Lung microvascular endothelial cell (primary cell): ENCODE measurements around the gene IQGAP1. TPM values are rescaled to one million over a fixed set of nuclear protein-coding genes. Genes with fewer than 3 reads are reported as not detected.
"Not testable (repeated sequence)": the region's sequence is repeated elsewhere in the genome, so short reads cannot be mapped to it uniquely, and the experiment has no call there.

Experiments used
- DNase-seq, 2 donors: peaks; one replicate each; pipeline versions ENCODE4 v3.0.0 to v3.0.0-alpha.2; 2010; ENCODE audit warnings: low read depth in 2 of 2
- total RNA-seq: library from RNA; depleted of rRNA; stranded (reverse); fragments of >200 nt; gene quantifications from 2 replicates; pipeline ENCODE4 v1.2.1, GENCODE V29; 2014

Gene IQGAP1, protein sequence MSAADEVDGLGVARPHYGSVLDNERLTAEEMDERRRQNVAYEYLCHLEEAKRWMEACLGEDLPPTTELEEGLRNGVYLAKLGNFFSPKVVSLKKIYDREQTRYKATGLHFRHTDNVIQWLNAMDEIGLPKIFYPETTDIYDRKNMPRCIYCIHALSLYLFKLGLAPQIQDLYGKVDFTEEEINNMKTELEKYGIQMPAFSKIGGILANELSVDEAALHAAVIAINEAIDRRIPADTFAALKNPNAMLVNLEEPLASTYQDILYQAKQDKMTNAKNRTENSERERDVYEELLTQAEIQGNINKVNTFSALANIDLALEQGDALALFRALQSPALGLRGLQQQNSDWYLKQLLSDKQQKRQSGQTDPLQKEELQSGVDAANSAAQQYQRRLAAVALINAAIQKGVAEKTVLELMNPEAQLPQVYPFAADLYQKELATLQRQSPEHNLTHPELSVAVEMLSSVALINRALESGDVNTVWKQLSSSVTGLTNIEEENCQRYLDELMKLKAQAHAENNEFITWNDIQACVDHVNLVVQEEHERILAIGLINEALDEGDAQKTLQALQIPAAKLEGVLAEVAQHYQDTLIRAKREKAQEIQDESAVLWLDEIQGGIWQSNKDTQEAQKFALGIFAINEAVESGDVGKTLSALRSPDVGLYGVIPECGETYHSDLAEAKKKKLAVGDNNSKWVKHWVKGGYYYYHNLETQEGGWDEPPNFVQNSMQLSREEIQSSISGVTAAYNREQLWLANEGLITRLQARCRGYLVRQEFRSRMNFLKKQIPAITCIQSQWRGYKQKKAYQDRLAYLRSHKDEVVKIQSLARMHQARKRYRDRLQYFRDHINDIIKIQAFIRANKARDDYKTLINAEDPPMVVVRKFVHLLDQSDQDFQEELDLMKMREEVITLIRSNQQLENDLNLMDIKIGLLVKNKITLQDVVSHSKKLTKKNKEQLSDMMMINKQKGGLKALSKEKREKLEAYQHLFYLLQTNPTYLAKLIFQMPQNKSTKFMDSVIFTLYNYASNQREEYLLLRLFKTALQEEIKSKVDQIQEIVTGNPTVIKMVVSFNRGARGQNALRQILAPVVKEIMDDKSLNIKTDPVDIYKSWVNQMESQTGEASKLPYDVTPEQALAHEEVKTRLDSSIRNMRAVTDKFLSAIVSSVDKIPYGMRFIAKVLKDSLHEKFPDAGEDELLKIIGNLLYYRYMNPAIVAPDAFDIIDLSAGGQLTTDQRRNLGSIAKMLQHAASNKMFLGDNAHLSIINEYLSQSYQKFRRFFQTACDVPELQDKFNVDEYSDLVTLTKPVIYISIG (N-terminal part only)
- total RNA-seq: 128 and 141 TPM in 2 replicates

DNA sequence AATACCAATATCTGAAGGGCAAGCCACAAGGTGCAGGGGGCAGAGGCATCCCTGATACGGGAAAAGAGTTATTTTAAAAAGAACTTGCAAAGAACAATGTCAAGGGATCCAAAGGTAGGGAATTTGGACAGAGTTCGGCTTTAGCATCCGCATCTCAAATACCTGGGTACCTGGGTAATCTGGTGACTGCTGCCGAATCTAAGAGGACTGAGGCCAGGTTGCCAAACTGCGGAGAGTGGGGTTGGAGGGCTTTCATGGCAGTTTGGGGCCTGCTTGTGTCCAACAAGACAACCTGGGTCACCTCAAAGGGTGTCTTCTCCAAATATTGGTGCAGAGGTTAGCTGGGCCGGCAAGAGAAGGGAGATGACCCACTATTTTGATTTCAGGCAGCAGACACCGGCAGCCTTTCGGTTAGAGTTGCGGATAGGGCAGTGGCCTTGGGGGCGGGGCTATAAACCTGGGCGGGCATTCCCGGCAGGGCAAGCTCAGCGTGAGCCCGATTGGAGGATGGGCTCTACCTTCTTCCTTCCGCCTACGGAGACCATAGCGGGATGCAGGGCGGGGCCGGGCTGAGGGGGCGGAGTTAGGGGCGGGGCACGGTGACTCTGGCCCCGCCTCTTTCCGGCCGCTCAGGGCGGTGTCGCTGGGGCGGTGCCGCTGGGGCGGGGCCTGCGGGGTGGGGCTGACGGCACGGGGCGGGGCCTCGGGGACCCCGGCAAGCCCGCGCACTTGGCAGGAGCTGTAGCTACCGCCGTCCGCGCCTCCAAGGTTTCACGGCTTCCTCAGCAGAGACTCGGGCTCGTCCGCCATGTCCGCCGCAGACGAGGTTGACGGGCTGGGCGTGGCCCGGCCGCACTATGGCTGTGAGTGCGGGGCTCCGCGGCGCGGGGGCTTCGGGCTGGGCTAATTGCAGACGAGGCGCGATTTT is at the start of gene IQGAP1:
Gene IQGAP1 (plus strand): TSS at position 709 of the 928 bp plus-strand sequence. CDS start 100 bp downstream, at position 809.
- peak; percentile 97 to 98 for DNase-seq

DNA sequence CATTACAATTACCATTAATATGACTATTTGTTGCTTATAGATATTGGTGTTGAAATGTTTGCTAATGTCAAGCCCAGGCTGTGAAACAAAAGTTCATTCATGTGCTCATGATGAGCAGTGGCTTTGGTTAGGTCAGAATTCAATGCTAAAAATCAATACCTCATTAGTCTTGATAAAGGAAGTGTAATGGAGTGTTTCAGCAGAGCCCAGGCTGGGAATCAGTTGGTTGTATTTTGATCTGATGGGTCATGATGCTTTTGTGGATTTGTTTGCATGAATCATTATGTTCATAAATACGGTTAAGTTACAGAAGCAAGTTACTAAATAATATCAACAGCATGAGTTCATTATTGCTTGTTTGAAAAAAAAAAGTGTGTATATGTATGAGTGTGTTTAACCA is 49.5 kb upstream of the IQGAP1 start:
- DNase-seq: no peak

DNA sequence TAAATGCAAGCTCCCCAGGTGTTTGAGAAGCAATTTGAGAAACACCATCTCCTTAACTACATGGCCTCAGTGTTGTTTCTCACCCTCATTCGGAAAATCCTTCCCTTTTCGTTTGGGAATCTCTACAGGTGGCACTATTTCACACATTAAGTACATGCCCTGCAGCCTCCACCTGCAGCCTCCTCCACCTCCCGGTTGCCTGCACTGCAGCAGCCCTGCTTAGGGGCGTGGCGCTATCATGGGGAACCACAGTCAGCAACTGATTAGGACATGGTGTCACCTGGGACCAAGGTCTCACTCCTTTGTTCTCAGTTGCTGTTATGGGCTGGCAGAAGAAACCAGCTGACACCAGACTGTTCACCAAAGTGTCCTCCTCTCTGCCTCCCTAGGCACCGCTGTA is 47.7 kb upstream of the IQGAP1 start:
- no peak for DNase-seq

DNA sequence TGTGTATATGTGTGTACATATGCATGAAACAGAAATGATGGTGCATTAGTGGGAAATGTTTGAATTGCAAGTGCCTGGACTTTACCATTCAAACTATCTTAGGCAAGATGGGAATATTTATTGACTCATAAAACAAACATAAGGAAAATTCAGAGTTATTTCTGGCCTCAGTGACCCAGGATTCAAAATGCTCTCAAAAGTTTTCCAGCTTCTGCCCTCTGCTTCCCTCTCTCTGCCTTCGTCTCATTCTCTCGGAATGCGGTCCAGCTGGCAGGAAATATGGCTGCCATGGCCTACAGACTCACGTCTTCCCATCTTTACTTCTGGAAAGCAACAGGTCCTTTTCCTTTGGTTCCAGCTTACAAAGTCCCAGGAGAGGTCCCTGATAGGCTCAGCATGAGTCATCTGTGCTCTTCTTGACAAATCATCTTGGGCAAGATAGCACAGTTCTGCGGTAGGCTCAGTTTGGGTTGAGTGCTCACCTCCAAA is 44.7 kb upstream of the IQGAP1 start:
- peak in 1 of 2 donors; percentile 40 for DNase-seq

DNA sequence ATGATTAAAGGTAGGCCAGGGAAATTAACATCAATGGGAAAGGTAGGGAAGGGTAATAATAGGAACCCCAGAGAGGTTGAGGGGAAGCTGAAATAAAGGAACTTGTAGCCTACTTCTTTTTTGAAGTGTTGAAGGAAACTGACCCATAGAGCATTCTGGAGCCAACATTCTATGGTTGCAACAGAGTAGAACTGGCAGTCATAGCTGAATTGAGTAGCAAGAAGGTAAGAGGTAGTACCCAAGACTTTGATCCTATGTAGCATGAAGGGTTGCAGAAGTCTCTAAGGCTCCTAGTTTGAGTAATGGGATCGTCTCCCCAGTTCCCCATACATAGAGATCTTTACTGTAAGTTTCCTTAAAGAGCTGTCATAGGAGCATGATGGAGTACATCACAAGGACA is 43.4 kb upstream of the IQGAP1 start:
- DNase-seq: no peak

DNA sequence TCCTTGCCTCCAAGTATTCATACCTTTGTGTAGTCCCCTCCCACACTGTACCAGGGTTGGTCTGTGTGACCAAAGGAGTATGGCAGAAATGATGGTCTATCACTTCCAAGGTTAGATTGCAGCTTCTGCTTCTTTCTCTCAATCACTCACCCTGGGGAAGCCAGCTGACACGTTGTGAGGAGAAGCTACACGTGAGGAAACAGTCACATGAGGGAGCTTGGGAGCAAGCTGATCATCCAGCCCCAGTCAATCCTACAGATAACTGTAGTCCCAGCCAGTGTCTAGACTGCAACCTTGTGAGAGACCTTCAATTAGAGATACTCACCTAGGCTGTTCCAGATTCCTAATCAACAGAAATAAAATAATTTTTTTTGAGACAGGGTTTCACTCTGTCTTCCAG is 42.2 kb upstream of the IQGAP1 start:
- no peak for DNase-seq

DNA sequence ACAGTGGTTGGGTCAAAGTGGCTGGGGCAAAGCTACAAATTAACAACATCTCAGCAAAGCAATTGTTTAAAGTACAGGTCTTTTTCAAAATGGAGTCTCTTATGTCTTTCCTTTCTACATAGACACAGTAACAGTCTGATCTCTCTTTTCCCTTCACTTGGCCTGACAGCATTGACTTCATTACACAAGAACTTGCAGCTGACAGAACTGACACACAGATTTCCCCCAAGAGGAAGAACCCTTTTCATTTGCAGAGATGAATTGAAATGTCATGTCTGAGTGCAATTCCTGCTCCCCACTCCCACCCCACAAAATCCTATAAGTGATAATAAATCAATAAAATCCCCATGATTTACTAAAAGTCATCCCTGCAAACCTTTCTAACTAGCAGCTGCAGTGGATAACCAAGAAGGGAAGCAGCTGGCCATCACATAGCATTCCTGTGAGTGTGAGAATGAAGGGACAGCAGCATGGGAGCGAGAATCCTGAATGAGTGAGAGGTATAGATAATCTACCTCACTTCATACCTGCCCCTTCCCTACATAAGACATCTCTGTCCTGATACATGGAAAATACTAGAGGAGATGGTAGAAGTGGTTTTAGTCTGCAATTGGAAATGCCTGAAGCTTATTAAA is 40.5 kb upstream of the IQGAP1 start:
- not testable (repeated sequence) for DNase-seq

DNA sequence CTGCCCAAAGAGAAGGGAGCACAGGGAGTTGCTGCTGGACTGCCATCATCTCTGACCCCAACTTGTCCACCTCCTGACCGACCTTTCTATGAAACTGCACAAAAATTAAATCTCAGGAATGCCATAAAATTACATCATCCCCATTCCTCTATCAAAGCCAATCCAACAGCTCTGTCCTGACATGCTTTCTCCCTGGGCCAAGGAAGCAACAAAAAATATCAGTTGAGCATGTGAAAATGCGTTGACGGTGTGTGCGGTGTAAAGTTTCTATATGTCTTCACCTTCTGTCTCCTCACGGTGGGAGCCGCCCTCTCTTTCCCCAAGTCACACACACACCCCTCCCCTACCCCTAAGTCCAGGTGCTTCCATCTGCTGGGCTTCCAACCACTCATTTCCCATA is 39.6 kb upstream of the IQGAP1 start:
- no peak for DNase-seq

DNA sequence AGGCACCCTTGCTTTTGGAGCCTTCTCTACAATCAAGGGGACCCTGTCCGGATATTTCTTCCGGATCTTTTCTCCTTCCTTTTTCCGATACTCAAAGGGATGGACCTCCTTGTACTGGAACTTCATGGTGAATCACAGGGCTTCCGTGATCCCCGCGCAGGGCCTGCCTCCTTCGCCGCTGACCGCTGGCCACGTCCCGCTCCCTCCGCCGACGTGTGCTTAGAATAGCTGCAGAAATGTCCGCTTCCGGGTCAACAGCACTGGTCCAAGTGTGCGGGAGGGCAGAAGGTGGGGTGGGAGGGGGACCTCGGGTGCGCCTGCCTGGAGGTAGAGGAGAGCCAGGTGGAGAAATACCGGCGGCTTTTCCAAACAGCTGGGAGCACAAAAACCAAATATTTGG is 39.0 kb upstream of the IQGAP1 start:
- DNase-seq: no peak

DNA sequence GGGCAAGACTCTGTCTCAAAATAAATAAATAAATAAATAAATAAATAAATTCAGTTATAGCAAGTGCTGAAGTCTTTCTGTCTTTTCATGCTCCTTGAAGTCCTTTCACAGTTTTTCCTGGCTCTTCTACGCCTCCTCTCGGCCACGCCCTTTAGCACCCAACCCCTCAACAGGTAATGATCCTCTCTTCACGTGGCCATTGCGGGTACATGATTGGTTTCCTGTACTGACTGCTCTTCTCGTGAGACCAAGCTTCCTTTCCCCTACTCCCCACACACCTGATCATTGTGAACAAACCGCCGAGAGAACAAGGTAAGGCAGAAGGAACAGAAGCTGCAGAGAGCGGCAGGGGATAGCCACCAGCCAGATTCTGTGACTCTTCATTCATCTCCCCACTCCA is 38.2 kb upstream of the IQGAP1 start:
- no peak for DNase-seq

DNA sequence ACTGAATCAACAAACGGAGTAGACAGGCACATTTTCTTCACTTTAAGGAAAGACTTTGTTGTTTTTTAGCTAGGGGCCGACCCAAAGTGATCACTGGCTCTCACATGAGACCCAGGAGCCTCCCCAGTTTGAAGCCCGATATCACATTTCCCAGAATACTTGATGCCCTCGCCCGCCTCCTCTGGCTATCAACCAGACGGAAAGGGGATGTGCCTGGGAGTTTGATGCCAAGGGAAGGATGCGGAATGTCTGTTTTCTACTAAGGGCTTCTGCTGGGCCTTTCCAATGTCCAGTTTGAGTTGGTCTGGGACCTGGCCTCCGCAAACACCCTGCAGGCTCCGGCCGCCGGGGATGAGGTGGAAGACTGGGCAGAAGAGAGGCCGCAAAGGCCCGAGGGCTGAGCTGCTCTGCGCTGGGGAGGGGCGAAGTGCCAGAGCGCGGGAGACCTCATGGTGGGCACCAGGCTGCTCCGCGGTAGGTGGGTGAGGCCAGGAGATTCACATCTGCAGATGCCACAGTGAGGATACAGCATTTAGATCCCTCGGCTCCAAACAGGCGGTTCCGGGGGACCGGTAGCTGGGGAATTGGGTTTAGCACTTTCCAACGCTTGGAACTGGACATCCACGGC is 36.4 kb upstream of the IQGAP1 start:
- DNase-seq: no peak

DNA sequence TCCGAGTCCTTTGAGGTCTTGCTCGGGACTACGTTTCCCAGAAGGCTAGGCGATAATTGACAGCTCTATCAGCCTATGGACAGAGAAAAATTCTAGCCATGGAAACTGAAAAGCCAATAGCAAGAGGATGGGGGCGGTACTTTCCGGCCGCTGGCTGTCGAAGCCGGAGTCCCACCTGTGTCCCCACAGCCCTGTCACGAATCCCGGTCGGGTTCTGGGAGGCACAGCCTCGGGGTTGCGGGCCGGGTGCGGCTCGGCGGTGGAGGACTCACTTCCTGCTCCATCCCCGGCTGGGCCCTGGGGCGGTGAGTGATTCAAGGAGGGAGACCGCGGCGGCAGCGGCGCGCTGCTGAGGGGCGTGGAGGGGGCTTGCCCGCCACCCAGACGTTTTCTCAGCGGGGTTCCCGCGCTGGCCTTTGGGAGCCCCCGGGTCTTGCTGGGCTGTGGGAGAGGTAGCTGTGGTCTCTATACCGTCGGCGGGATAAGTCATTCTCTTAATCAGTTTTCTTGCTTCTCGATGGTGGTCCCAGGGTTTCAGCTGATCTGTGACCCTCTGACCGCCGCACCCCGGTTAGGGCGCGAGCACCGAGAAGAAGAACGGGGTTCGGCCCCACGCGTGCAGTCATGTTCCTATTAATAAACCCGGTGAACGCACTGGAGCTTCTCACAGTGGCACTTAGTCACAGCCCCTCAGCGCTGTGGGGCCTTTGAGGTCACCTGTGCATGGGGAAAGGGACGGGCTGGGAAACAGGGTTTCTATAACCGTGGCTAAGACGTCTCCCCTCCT is 35.7 kb upstream of the IQGAP1 start, which contains the start of gene ZNF774:
Gene ZNF774 (plus strand): TSS at position 178 of the 787 bp plus-strand sequence. CDS start 2,377 bp downstream, outside the sequence.
- DNase-seq: peak; percentile 93 to 97

DNA sequence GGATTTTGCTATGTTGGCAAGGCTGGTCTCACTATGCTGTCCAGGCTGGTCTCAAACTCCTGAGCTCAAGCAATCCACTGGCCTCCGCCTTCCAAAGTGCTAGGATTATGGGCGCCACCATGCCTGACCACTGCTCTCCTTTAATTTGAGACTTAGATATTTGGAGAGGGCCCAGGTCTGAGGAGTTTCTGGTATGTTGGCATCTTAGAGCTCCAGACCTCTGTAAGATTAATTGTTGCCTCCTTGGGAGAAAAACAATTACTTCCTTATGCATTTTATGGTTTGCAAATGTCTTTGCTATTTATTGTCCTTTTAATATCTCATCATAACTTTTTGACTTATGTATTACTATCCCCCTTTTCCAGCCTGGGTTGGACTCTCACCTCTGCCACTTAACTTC is 33.1 kb upstream of the IQGAP1 start:
- no peak for DNase-seq

DNA sequence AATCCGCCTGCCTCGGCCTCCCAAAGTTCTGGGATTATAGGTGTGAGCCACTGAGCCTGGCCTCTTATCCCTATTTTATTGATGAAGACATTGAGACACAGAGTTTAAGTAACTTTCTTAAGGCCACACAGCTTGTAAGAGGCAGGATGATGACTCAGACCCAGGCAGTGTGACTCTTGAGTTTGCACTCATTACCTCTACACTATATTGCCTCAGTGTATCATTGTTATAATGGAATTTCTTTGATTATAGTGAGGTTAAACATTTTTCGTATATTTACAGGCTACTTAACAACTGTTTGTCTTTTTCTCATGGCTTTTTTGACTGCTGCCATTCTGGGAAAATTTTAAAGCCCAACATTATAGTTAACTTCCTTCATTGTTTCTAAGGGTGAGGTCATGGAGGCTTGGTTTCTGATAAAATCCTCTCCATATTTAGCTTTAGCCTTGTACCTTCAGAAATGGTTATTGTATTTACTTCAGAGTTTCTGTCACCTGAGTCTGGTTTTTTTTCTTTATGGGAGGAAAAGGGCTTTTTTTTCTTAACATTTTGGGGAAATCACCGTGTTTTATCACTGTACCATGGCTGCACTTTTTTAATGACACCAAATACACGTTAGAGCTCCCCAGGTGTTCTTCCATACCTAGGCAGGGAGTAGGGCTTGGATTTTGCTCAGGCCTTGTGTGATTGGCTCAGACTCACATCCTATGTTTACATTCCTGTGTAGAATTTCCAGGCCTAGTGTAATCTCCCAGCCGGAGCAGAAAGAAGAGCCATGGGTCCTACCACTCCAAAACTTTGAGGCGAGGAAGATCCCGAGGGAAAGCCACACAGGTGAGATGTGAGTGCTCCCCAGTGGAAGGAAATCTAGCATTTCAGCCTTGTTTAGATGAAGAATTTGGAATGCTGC is 29.7 kb upstream of the IQGAP1 start:
- DNase-seq: peak in 1 of 2 donors; percentile 78

DNA sequence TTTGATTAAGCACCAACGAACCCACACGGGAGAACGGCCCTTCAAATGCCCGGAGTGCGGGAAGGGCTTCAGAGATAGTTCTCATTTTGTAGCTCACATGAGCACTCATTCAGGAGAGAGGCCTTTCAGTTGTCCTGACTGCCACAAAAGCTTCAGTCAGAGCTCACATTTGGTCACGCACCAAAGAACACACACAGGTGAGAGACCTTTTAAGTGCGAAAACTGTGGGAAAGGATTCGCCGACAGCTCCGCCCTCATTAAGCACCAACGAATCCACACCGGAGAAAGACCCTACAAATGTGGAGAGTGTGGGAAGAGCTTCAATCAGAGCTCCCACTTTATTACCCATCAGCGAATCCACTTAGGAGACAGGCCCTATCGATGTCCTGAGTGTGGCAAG is 27.3 kb upstream of the IQGAP1 start:
- DNase-seq: no peak

DNA sequence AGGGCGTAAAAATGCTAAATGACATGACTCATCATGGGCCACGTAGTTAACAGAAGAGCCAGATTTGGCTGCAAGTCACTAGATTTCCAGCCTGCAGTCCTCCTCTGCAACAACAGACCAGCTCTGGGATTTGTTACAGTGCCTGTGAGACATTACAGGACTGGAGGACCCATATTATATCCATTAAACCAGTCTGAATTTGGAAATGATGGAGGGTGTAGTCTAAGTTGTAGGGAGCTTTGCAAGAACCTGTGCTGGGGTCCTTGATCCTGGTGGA is 25.2 kb upstream of the IQGAP1 start:
- DNase-seq: peak; percentile 79 to 81

DNA sequence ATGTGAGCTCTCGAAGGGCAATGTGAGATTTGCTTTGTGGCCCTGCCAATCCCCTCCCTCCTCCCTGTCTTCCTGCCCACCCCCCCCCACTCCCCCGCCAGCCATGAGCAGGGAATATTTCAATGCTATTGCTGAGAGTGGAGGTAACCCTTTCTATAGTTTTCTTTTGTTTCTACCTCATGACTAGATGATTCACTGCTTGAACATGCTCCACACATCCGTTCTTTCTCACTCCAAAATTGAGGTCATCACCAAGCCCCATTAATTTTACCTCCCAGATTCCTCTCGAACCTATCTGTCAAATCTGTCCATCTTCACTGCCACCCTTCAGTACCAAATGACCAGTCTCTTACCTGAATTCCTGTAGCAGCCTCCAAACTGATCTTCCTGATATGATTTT is 23.8 kb upstream of the IQGAP1 start:
- DNase-seq: peak; percentile 34 to 71
